BE2C (cell line): Measurements from ENCODE around the gene LTA4H.

Experiments
- DNase-seq: peaks from one replicate; pipeline ENCODE4 v3.0.0-alpha.2; 2020
- H3K27me3 ChIP-seq: fragments of 250-450 bp; sonication (Bioruptor Pico); 2 replicates; pipeline ENCODE4 v1.5.1; 2020; ENCODE audit warnings: mild to moderate bottlenecking
- H3K36me3 ChIP-seq: fragments of 250-450 bp; sonication (Bioruptor Pico); 2 replicates; pipeline ENCODE4 v1.5.1; 2020; ENCODE audit warnings: mild to moderate bottlenecking
- H3K4me1 ChIP-seq: fragments of 250-450 bp; sonication (Bioruptor Pico); 2 replicates; pipeline ENCODE4 v1.5.1; 2020
- H3K4me3 ChIP-seq: 2 replicates; pipeline ENCODE4 v1.5.1; 2011; ENCODE audit warnings: low read depth, low read length
- H3K9me3 ChIP-seq: fragments of 250-450 bp; sonication (Bioruptor Pico); 2 replicates; pipeline ENCODE4 v1.5.1; 2020
- CTCF ChIP-seq: IDR thresholded peaks from 2 replicates; pipeline ENCODE4 v1.5.1; 2012; ENCODE audit warnings: mild to moderate bottlenecking, low read depth, low read length

LTA4H gene

GRCh38 chr12:96046543-96047228 lies 11.3 kb upstream of the LTA4H start:
- no peaks in the 10 kb centered on the region for H3K4me1 ChIP-seq

GRCh38 chr12:96045566-96045965 lies 10.2 kb upstream of the LTA4H start:
- H3K27me3 ChIP-seq, result no peaks in the 10 kb centered on the region
- no peaks in the 10 kb centered on the region for H3K36me3 ChIP-seq
- no peaks in the 10 kb centered on the region for H3K4me1 ChIP-seq
- no peak for TF ChIP-seq CTCF
- H3K9me3 ChIP-seq, result no peaks in the 10 kb centered on the region
- DNase-seq, result no peak
- no peak overlapping the region for H3K4me3 ChIP-seq

More at GRCh38 chr12:96046543-96047228, 11.3 kb upstream of the LTA4H start:
- DNase-seq, result no peak
- no peaks in the 10 kb centered on the region for H3K36me3 ChIP-seq
- no peak for TF ChIP-seq CTCF
- H3K4me3 ChIP-seq, result no peak overlapping the region
- no peaks in the 10 kb centered on the region for H3K9me3 ChIP-seq
- H3K27me3 ChIP-seq, result no peaks in the 10 kb centered on the region

- Histone ChIP-seq H3K4me1 (no peaks in the 10 kb centered on the region), H3K9me3 (no peaks in the 10 kb centered on the region), H3K4me3 (no peak overlapping the region), H3K27me3 (no peaks in the 10 kb centered on the region), H3K36me3 (no peaks in the 10 kb centered on the region)
- no peak for DNase-seq
- no peak for TF ChIP-seq CTCF
Observed at GRCh38 chr12:96044943-96045290, 9.5 kb upstream of the LTA4H start.

- no peak for DNase-seq
- no peak for TF ChIP-seq CTCF
- H3K4me1 ChIP-seq, result no peaks in the 10 kb centered on the region
- no peaks in the 10 kb centered on the region for H3K36me3 ChIP-seq
- no peaks in the 10 kb centered on the region for H3K9me3 ChIP-seq
- H3K4me3 ChIP-seq, result no peak overlapping the region
- no peaks in the 10 kb centered on the region for H3K27me3 ChIP-seq
Observed at GRCh38 chr12:96044017-96044942, 8.9 kb upstream of the LTA4H start.

GRCh38 chr12:96041181-96041580 lies 5.8 kb upstream of the LTA4H start:
- no peaks in the 10 kb centered on the region for H3K27me3 ChIP-seq
- H3K4me1 ChIP-seq, result no peaks in the 10 kb centered on the region; the same call in 1 of the 2 replicates
- no peak overlapping the region for H3K4me3 ChIP-seq
- H3K36me3 ChIP-seq, result no peaks in the 10 kb centered on the region
- H3K9me3 ChIP-seq, result no peaks in the 10 kb centered on the region
- TF ChIP-seq CTCF, result no peak
- no peak for DNase-seq
